K562 (cell line): Measurements from ENCODE around the gene C6orf15. TPM values are rescaled to one million over a fixed set of nuclear protein-coding genes. Genes with fewer than 3 reads are reported as not detected.
A peak's percentile ranks its signal among the peaks of the same experiment; 100 is the strongest.

Experiments used
- ATAC-seq: fragments of 200-7000 bp; cut with Tn5 transposase; 3 replicates; pipeline ENCODE4 v1.9.1; 2020; ENCODE audit warnings: moderate library complexity
- BruUV-seq: library from RNA; stranded (reverse); fragments of 400-500 nt; replicated peaks from 2 replicates; lab custom pipeline; 2021; lab: Mats Ljungman, UMichigan
- CTCF ChIA-PET: fragments of 300-600 bp; formaldehyde crosslinking; extraction: SDS; loops from one replicate; lab custom pipeline; 2021; ENCODE audit warnings: low intra/inter-chr PET ratio; lab: Yijun Ruan, JAX
- POLR2A ChIA-PET: fragments of 300-600, 350-650 bp; sonication (Branson Sonifier 250); formaldehyde crosslinking; extraction: SDS; loops from one replicate; lab custom pipeline; 2021; ENCODE audit warnings: antibody characterized with exemption, inconsistent platforms; lab: Yijun Ruan, JAX
- DNase-seq, 4 experiments: peaks; one replicate each; pipeline versions ENCODE4 v3.0.0 to v3.0.0-alpha.2; 2011 to 2018; ENCODE audit warnings: low spot score in 3 of 4, mixed read lengths in 3 of 4; ENCODE audit errors: extremely low read depth in 1 of 4
- FAIRE-seq: peaks from 2 replicates; lab custom pipeline; 2011; peaks lifted over from hg19 to GRCh38; lab: Jason Lieb, UNC
- H2AFZ ChIP-seq: 2 replicates; pipeline ENCODE4 v1.6.0; 2011; ENCODE audit warnings: low read depth, low read length, control low read depth, inconsistent platforms
- H3K27ac ChIP-seq: fragments of 200-600 bp; 3 replicates; pipeline ENCODE4 v1.8.0; 2011; ENCODE audit warnings: low read depth, mild to moderate bottlenecking, control low read depth, inconsistent platforms, low read length, moderate library complexity, mixed read lengths; ENCODE audit errors: extremely low read depth
- H3K27me3 ChIP-seq, 2 experiments: fragments of 300-600 bp in 1 of 2; 2 replicates in 1 of 2; 3 replicates in 1 of 2; pipeline versions ENCODE4 v1.6.0 to v1.8.0; 2011; ENCODE audit warnings: inconsistent platforms in 2 of 2, low read length in 2 of 2, mild to moderate bottlenecking in 1 of 2, mixed read lengths in 1 of 2, moderate library complexity in 1 of 2; ENCODE audit not compliant: control insufficient read depth in 2 of 2, insufficient read depth in 2 of 2
- H3K36me3 ChIP-seq: fragments of 300-600 bp; 3 replicates; pipeline ENCODE4 v1.8.0; 2011; ENCODE audit warnings: mild to moderate bottlenecking, low read length, inconsistent platforms; ENCODE audit not compliant: control insufficient read depth, insufficient read depth
- H3K4me1 ChIP-seq, 2 experiments: fragments of 200-600 bp in 1 of 2; replicated peaks in 1 of 2; 2 replicates in 1 of 2; 3 replicates in 1 of 2; pipeline versions ENCODE4 v1.5.1 to v1.8.0; 2011; ENCODE audit warnings: inconsistent platforms in 2 of 2, low read length in 2 of 2, mild to moderate bottlenecking in 1 of 2, mixed read lengths in 1 of 2, moderate library complexity in 1 of 2; ENCODE audit not compliant: control insufficient read depth in 2 of 2, insufficient read depth in 2 of 2
- H3K4me2 ChIP-seq: 2 replicates; pipeline ENCODE4 v1.6.1; 2011; ENCODE audit warnings: low read length, control low read depth, inconsistent platforms, mixed read lengths; ENCODE audit not compliant: insufficient read depth
- H3K4me3 ChIP-seq: fragments of 200-600 bp; sonication (generic), shearing (Covaris generic); 2 replicates; pipeline ENCODE4 v1.5.1; 2016; ENCODE audit warnings: control low read depth, inconsistent platforms
- H3K79me2 ChIP-seq: fragments of 200-600 bp; 3 replicates; pipeline ENCODE4 v1.8.0; 2011; ENCODE audit warnings: low read length, inconsistent platforms; ENCODE audit not compliant: control insufficient read depth, insufficient read depth
- H3K9ac ChIP-seq, 2 experiments: 2 replicates each; pipeline versions ENCODE4 v1.6.0 to v1.6.1; 2011; ENCODE audit warnings: low read depth in 2 of 2, low read length in 2 of 2, control low read depth in 1 of 2, inconsistent platforms in 1 of 2, mild to moderate bottlenecking in 1 of 2, mixed read lengths in 1 of 2; ENCODE audit not compliant: insufficient read depth in 1 of 2
- H3K9me1 ChIP-seq: one replicate; pipeline ENCODE4 v1.6.0; 2011; ENCODE audit warnings: inconsistent platforms, mild to moderate bottlenecking, low read length, moderate library complexity; ENCODE audit not compliant: control insufficient read depth, insufficient read depth
- H3K9me3 ChIP-seq: replicated peaks from 2 replicates; pipeline ENCODE4 v1.5.1; 2011; ENCODE audit warnings: low read depth, low read length, inconsistent platforms; ENCODE audit not compliant: control insufficient read depth, insufficient read depth
- H4K20me1 ChIP-seq: replicated peaks from 2 replicates; pipeline ENCODE4 v1.6.1; 2011; ENCODE audit warnings: low read length, inconsistent platforms, mixed read lengths; ENCODE audit not compliant: control insufficient read depth, insufficient read depth
- AFF4 ChIP-seq: sonication (generic); formaldehyde crosslinking; IDR thresholded peaks from 2 replicates; pipeline ENCODE4 v1.8.0; 2023; ENCODE audit warnings: mild to moderate bottlenecking, missing genetic modification reagents
- CTBP1 ChIP-seq: fragments of 450-650 bp; IDR thresholded peaks from 2 replicates; pipeline ENCODE4 v1.6.1; 2016; ENCODE audit warnings: borderline replicate concordance
- ERF ChIP-seq: fragments of 450-650 bp; formaldehyde crosslinking; IDR thresholded peaks from 2 replicates; pipeline ENCODE4 v1.4.0; 2020; ENCODE audit warnings: mild to moderate bottlenecking, mixed read lengths
- GABPB1 ChIP-seq: sonication (generic); formaldehyde crosslinking; IDR thresholded peaks from 2 replicates; pipeline ENCODE4 v1.8.0; 2022; ENCODE audit warnings: mild to moderate bottlenecking, missing genetic modification reagents
- MCM7 ChIP-seq, 2 experiments: fragments of 450-650 bp; IDR thresholded peaks; 2 replicates each; pipeline ENCODE4 v1.6.1; 2016 to 2018
- MEF2A ChIP-seq: IDR thresholded peaks from 2 replicates; pipeline ENCODE4 v1.6.1; 2011; ENCODE audit warnings: low read depth, mild to moderate bottlenecking, low read length, moderate library complexity; ENCODE audit not compliant: control insufficient read depth
- MNT ChIP-seq, 2 experiments: fragments of 450-650 bp; conservative IDR thresholded peaks; 2 replicates each; pipeline ENCODE4 v1.6.1; 2017; ENCODE audit warnings: mild to moderate bottlenecking in 2 of 2, moderate library complexity in 2 of 2
- SETDB1 ChIP-seq: IDR thresholded peaks from one replicate; pipeline ENCODE4 v1.6.1; 2012; ENCODE audit warnings: low read length, control low read depth, inconsistent platforms
- TAF9B ChIP-seq: fragments of 450-650 bp; IDR thresholded peaks from 2 replicates; pipeline ENCODE4 v1.6.1; 2018; ENCODE audit warnings: mild to moderate bottlenecking; ENCODE audit not compliant: partially characterized antibody
- YY1 ChIP-seq, 3 experiments: IDR thresholded peaks; 2 replicates each; pipeline ENCODE4 v1.6.1; 2011; ENCODE audit warnings: low read length in 2 of 3, mild to moderate bottlenecking in 2 of 3, moderate library complexity in 2 of 3, borderline replicate concordance in 1 of 3, control low read depth in 1 of 3, low read depth in 1 of 3; ENCODE audit not compliant: insufficient read depth in 3 of 3, insufficient replicate concordance in 2 of 3, control insufficient read depth in 1 of 3, insufficient read length in 1 of 3; ENCODE audit errors: extremely low read depth in 1 of 3
- ZNF212 ChIP-seq: fragments of 450-650 bp; formaldehyde crosslinking; IDR thresholded peaks from 2 replicates; pipeline ENCODE4 v1.4.0; 2020; ENCODE audit warnings: mild to moderate bottlenecking
- ZNF764 ChIP-seq: fragments of 250-450 bp; sonication (Bioruptor Pico); IDR thresholded peaks from 2 replicates; pipeline ENCODE4 v1.4.0; 2020; ENCODE audit warnings: low read depth, mild to moderate bottlenecking, moderate library complexity
- ZZZ3 ChIP-seq: fragments of 450-650 bp; IDR thresholded peaks from 2 replicates; pipeline ENCODE4 v1.6.1; 2016; ENCODE audit warnings: antibody characterized with exemption, mild to moderate bottlenecking, moderate library complexity
- WGBS: fragments of 100-300 bp; shearing (Covaris generic); methylation state at CpG from one replicate; pipeline ENCODE4 v1.1.6; 2016; ENCODE audit warnings: low coverage, mixed read lengths; ENCODE audit not compliant: insufficient coverage; ENCODE audit errors: missing lambda C conversion rate; 5-methylcytosine and 5-hydroxymethylcytosine counted together
- in situ Hi-C: fragments of 300-500 bp; cut with MboI; formaldehyde crosslinking; loops from 4 replicates; pipeline ENCODE4 v1.15.0; 2018; ENCODE audit warnings: inconsistent platforms, mixed read lengths
- intact Hi-C: fragments of 100-400 bp; cut with micrococcal nuclease; formaldehyde crosslinking; loops from 2 replicates; pipeline ENCODE4 v1.14.2; 2022
- polyA plus RNA-seq, 8 experiments: library from polyadenylated mRNA; depleted of rRNA in 4 of 8; stranded (reverse) in 5 of 8; unstranded in 3 of 8; fragments of >200 nt; fragmentation: Nextera tagmentation in 2 of 8; fragmentation: Illumina TruSeq in 1 of 8; extraction: Ambion mirVana in 2 of 8; extraction: Trizol in 1 of 8; gene quantifications; 2 replicates each; pipeline versions ENCODE4 v1.2.1 to v1.2.3, GENCODE V29; 2011 to 2014; ENCODE audit warnings: inconsistent platforms in 1 of 8, missing spikeins in 1 of 8
- total RNA-seq, 7 experiments: library from RNA; depleted of rRNA in 6 of 7; stranded (reverse); fragments of >200 nt in 6 of 7; fragmentation: Illumina TruSeq in 2 of 7; extraction: Trizol in 2 of 7; gene quantifications; 2 replicates each; pipeline versions ENCODE4 v1.2.1 to v1.2.3, GENCODE V29; 2011 to 2021; ENCODE audit warnings: low replicate concordance in 1 of 7
- TF ChIP-seq, protein P1 (sequence below): sonication (generic); IDR thresholded peaks from 2 replicates; pipeline ENCODE4 v1.6.1; 2016

Gene C6orf15
- total and polyA plus RNA-seq, 9 of the 15 experiments (the other 6 are each of a cell fraction or from before 2014, with no cell fraction given) = not detected

DNA sequence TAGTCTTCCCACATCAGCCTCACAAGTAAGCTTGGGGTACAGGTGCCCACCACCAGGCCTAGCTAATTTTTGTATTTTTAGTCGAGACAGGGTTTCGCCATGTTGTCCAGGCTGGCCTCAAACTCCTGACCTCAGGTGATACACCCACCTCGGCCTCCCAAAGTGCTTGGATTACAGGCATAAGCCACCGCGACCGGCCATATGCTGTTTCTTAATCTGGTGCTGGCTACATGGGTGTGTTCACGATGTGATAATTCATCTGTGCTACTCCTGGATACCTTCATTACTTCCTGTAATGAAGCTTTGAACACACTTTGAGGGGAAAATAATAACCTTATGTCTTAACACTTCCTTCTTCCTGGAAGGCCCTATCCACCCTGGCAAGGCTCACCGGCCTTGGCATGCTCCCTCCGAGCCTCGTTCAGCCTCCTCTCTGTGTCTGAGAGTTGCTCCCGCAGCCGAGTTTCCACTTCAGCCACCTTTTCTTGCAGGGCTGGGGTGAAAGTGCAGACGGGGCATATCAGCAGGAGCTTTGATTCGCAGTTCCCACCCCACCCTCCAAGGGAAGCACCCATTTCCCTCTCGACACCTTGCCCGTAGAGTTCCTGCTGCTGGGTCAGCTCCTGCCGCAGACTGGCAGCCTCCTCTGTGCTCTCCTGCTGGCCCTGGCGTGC is 32.1 kb upstream of the C6orf15 start:
- H3K36me3 ChIP-seq = peaks cover 46% of the 10 kb centered on the region; the same call in 2 of the 3 replicates
- no peak overlapping the region for H2AFZ ChIP-seq
- H3K4me1 ChIP-seq = peaks cover 0 to 4% of the 10 kb centered on the region in 2 experiments; a peak in 3 of 5 replicates
- no peaks in the 10 kb centered on the region for H3K9me1 ChIP-seq
- ATAC-seq (no peak), DNase-seq (no peak), FAIRE-seq (no peak)
- no peaks in the 10 kb centered on the region for H3K79me2 ChIP-seq
- H3K4me2 ChIP-seq = no peak overlapping the region
- no peak overlapping the region for H3K27ac ChIP-seq
- no peak overlapping the region for H3K4me3 ChIP-seq
- H3K9me3 ChIP-seq = no peaks in the 10 kb centered on the region
- BruUV-seq = TSS peak; percentile 28
- in situ Hi-C loops = no loop called here
- H4K20me1 ChIP-seq = no peaks in the 10 kb centered on the region; the same call in 1 of the 2 replicates
- H3K9ac ChIP-seq = peak overlapping the region in 1 of 2 experiments; percentile 45; a peak in 1 of 4 replicates
- intact Hi-C loops = no loop called here
- CTCF ChIA-PET = interaction anchor here (0.8 kb wide), 1 partner anchor 8 kb away, joined by 3 read pairs; no protein-coding TSS in a partner anchor
- 89% methylated on average over 15 of the region's 18 CpGs for WGBS
- H3K27me3 ChIP-seq = no peaks in the 10 kb centered on the region; a peak in 1 of 5 replicates
- no peak for TF ChIP-seq MCM7 (IDR thresholded peaks at IDR 0.05)
- TF ChIP-seq TAF9B = no peak
- TF ChIP-seq AFF4 (CRISPR knock-in tag) = no peak
- no peak for TF ChIP-seq ZZZ3
- no peak for TF ChIP-seq ERF
- no peak for TF ChIP-seq GABPB1
- no peak for TF ChIP-seq ZNF764 (CRISPR knock-in tag)
- no peak for TF ChIP-seq MEF2A
- TF ChIP-seq, protein P1, sequence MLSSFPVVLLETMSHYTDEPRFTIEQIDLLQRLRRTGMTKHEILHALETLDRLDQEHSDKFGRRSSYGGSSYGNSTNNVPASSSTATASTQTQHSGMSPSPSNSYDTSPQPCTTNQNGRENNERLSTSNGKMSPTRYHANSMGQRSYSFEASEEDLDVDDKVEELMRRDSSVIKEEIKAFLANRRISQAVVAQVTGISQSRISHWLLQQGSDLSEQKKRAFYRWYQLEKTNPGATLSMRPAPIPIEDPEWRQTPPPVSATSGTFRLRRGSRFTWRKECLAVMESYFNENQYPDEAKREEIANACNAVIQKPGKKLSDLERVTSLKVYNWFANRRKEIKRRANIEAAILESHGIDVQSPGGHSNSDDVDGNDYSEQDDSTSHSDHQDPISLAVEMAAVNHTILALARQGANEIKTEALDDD = no peak
- TF ChIP-seq ZNF212 (CRISPR knock-in tag) = no peak
- TF ChIP-seq MNT (conservative IDR thresholded peaks at IDR 0.05) = no peak
- TF ChIP-seq SETDB1 = no peak
- no peak for TF ChIP-seq CTBP1
- TF ChIP-seq YY1 (IDR thresholded peaks at IDR 0.05; ENCODE audit: borderline replicate concordance in 1 of 3, control insufficient read depth in 1 of 3, extremely low read depth in 1 of 3, insufficient read depth in 3 of 3, insufficient read length in 1 of 3, insufficient replicate concordance in 2 of 3, low read depth in 1 of 3, low read length in 2 of 3) = no peak
- POLR2A ChIA-PET = interaction anchor here (0.6 to 2.6 kb wide), 6 partner anchors 11 to 236 kb away, joined by 3 to 7 read pairs (median 4); partner anchors contain the start of genes CCHCR1 and TCF19
